HG03469 (cell line): ENCODE measurements around the gene FOS.

Experiments
- ATAC-seq: cut with Tn5 transposase; IDR thresholded peaks from one replicate; pipeline ENCODE4 v1.9.1; 2021; ENCODE audit warnings: mild to moderate bottlenecking, moderate library complexity, moderate number of reproducible peaks; ENCODE audit not compliant: unreplicated experiment

The FOS gene

DNA sequence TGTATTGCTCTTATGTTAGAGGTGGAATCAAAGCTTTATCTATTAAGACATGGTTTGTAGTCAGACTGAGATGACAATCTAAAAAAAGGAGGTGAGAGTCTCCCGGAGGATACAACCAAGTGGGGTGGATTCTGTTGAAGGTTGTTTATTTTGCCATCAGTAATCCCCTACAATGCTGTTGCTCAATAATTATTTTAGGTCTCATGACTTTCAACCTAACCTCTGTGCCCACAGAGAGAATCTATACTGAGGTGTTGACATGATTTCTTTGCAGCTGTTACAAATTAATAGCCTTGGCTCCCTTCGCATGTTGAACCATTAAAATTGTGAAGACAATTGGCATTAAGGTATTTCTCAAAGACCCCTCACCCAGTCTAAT is 28.7 kb upstream of the FOS start:
- ATAC-seq = peak; percentile 9

DNA sequence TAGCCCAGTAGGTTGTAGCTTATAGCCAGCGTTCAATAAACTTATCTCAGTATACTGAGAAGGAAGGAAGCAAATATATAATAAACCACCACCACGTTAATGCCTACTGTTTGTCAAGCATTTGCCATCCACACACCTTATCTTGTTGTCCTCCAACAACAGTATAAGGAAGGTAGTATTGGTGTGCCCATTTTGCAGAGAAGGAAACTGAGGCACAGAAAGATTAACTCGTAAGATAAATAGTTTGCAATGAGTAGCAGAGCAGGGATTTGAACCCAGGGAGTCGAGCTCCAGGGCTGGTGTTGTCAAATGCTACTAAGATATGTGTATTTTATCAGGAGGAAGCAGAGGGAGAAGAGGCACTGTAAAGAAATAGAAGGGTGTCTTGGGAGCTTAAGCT is 27.8 kb upstream of the FOS start:
- no peak for ATAC-seq

DNA sequence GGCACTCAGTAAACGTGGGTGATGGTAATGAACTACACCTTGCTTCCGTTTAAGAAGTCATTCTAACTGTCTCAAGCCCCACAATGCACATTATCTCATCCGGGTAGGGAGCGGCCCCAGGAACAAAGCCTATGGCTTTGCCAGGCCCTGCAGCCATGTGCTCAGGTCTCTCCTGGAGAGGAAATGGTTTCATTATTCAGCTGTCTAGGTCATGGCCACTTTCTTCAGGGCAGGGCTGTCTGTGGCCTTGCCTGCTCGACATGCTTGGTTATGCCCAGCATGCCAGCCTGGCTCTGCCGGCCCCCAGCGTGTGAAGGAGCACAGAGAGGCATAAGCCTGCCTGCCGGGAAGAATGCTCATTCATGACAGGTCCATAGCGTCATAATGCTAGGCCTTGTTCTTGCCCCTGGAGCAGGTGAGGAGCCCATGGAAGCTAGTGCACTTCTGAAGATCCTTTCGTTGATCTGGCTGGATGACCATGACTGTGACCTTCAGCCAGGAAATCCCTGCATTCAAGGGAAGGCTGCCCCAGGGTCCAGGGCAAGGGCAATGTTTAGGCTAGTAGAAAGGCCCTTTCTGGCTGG is 26.3 kb upstream of the FOS start:
- ATAC-seq = no peak

GRCh38 chr14:75254381-75254822 is 24.2 kb upstream of the FOS start:
- no peak for ATAC-seq

DNA sequence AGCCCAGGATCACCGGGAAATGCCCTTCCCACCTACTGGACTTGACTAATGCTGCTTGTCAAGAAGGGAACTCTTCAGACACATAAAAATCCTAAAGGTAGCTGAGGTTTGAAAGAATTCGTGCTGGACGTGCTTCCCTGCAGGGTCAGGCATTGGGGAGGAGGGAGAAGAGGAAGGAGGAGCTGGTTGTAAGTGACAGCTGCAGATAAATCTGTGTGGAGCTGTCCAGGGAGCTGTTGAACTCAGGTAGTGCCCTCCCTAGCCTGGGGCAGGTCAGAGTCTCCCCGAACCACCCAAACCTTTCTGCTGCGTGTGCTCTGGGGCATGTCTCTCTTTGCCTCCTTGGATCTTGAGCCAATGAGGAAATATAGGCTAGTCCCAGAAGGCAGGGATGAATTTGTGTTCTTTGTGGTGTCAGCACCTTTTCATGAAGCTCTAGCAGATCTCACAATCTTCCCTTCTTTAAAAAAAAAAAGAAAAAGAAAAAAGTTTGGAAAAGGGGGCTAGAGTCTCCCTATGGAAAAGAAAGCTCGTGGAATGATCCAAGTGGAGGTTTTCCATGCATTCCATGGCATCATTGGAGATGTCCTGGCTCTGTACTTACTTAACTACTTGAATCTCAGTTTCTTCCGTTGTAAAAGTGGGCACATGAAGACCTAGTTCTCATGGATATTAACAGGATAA is 23.6 kb upstream of the FOS start:
- no peak for ATAC-seq

DNA sequence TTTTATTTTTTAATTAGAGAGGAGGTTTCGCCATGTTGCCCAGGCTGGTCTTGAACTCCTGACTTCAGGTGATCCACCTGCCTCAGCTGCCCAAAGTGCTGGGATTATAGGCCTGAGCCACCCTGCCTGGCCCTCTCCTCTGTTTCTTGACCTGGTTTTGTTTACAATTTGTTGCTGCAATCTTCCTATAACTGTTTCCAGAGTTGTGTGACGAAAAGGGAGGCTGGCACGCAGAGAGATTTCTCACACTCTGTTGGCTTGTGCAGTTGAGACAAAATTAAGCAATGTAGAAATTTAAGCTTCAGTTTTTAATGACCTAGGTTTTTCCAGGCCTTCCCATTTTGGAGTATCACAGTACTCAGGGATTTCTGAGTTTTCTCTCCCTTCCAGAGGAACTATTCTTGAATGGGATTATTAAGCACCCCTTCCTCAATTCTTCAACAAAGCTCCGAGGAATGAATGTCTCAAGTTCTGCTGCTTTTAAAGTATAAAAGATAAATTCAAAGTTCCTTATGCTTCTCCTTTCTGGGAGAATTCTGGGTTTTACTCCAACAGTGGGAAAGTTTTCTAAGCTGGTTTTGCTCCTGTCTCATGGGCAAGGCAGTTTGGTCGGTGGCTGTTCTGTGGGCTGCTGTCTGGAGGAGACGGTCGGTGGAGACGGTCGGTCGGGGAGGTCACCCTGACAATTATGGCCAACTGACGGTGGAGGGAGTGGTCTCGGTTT is 20.4 kb upstream of the FOS start:
- no peak for ATAC-seq

DNA sequence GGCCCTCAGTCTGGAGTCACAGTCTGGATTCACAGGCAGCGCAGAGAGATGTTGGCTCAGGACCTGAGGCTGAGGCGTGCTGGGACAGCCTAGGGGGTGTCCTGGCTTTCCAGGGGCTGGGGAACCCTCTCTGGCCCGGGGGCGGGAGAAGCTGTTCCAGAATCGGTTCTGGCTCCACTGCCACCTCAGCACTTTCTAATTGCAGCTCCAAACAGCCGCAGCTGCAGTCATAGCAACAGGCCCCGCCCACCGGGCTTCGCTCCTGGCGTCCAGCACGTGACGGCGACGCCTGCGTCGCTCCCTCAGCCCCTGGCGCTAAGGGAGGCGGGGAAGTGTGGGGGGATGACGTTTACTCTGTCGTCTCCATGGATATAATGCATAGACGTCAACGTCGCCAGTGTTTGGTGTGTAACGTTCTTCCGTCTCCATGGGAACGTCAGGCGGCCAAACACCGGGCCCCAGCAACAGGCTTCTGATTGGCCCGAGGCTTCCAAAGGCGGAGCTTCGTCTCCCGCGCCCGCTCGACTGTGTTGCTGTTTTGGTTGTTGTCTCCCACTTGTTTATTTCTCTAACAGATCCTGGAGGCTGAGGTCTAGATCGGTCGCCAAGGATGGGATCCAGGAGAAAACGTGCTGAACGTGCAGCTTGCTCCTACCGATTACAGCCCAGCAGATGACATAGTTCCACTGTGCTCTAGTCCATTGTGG is 19.7 kb upstream of the FOS start:
- peak; percentile 92 for ATAC-seq

DNA sequence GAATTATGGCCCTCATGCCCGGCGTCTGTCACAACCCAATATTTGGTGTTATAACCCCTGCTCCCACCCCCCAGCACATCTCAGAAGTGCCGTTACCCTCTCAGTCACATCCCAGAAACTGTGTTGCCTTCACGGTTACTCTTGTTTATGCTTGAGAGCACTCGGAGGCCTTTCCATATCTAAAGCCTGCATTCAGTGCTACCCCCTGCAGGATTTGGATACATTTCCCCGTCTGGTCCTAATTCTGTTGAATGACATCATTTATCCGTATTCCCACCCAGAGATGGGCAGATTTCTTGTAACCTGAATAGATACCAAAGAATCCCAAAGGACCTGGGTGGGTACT is 19.1 kb upstream of the FOS start:
- ATAC-seq = no peak

DNA sequence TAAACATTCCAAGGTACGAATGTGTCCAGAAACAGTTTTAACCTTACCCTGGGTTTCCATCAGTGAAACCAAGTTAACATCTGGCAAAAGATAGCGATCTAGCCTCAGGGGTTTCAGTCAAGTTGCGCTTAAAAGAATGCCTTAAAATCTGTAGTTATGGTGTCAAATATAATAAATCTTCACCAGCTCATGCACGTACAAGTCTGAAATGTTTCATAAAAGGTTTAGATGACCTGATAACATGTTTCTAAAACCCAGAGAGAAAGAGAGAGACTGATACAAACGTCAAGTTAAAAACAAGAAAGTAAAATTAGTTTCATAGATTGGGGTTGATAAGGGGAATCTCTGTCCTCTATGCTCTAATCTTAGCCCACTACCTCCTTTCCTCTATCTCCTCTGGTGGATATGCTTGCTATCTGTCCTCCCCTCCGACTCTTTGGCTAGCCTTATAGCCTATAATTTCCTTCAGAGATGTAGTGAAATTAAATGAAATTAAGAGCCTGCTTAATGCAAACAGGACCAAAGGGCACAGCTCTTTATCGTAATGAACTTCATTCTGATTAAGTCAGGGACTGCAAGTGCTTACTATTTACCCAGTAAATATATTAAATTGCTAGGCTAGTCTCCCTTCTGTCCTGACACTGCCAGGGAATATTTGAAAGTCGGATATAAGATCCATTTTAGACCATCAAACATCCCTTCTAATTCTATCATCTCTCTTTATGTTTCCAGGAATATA is 18.4 kb upstream of the FOS start:
- ATAC-seq = no peak

GRCh38 chr14:75261820-75262219 is 16.8 kb upstream of the FOS start:
- no peak for ATAC-seq

DNA sequence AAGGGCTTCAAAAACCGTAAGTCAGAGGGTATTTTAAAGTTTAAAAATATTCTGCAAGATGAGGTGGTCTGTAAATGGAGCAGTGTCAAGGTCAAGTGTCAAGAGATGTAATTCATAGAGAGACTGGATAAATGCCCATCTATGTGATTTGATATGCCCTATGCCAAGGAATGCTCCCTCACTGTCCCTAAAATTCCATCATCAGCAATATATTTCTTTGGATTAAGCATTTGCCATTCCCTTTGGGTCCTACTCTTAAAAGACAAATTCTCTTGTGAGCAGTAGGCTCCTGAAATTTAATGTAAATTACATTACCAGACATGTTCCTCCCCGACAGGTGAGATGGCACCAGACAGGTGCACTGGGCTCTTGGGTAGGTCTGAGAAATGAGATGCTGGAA is 16.0 kb upstream of the FOS start:
- no peak for ATAC-seq

- no peak for ATAC-seq
These were observed 14.6 kb upstream of the FOS start for GRCh38 chr14:75264036-75264435.

- ATAC-seq = no peak
These were observed 11.4 kb upstream of the FOS start for GRCh38 chr14:75267141-75267721.

DNA sequence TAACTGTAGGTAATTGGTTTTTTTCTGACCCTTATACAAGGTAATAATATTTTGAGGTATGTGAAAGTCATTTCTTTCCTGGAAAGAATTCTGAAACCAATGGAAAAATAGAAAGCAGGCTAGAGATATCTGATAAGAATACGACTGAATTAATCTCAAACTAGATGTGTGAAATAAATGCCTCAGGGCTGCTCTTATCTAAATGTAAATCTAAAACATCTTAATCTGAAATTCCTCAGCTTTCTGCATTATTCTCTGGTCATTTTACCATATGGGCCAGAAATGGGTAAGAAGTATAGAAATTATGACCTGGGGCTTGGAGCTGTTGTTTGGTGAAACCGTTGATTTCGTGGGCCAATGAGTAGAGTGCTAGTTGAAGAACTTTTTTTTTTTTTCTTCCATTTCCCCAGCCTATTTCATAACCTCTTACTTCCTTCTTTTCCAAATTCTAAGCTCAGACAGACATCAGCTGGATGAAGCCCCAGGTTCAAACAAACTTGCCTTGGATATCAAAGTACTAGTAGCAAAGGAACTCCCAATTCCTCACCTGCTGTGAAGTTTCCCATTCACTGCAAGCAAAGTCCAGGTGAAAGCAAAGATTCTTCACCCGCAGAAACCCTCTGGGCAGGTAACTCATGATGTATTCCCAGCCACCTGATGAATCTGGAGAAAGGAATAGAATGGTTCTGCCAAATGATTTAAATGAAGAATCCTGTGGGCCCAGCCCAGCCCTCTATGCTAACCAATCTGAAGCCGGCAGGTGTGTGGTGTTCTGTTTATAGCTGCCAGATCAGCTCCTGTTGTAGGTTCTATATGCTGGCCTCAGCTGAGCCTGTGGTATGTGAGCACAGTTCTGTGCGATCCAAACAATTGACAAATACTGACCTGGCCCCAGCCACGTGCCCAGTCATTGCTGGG is 9.7 kb upstream of the FOS start:
- ATAC-seq = no peak

GRCh38 chr14:75271514-75271913 is 7.1 kb upstream of the FOS start:
- ATAC-seq = no peak

- no peak for ATAC-seq
These were observed 5.2 kb upstream of the FOS start for GRCh38 chr14:75273272-75274049.

GRCh38 chr14:75274050-75274898 is 4.4 kb upstream of the FOS start:
- no peak for ATAC-seq
